ENCODE data around the gene MS4A10.

The MS4A10 gene

GRCh38 chr11:60785806-60786361 lies 751 bp downstream of the MS4A10 start:
- H3K27ac ChIP-seq (ENCODE audit: low read depth, low read length) = no peak overlapping the region
- H3K4me3 ChIP-seq (ENCODE audit: low read depth, low read length) = no peak overlapping the region
- peaks cover 10% of the 10 kb centered on the region; the same call in 1 of the 2 replicates for H3K27me3 ChIP-seq (ENCODE audit: insufficient read depth, low read length)
- H3K36me3 ChIP-seq (ENCODE audit: insufficient read depth, low read length) = no peaks in the 10 kb centered on the region
- peaks cover 21% of the 10 kb centered on the region for H3K4me1 ChIP-seq (ENCODE audit: control insufficient read depth, insufficient read depth, low read length, unreplicated experiment)
- H3K79me2 ChIP-seq (ENCODE audit: control insufficient read depth, insufficient read depth, low read length, unreplicated experiment) = no peaks in the 10 kb centered on the region
- no peak overlapping the region for H2AFZ ChIP-seq (ENCODE audit: low read length, unreplicated experiment)

- no peaks in the 10 kb centered on the region for H3K36me3 ChIP-seq (ENCODE audit: insufficient read depth, low read length)
- H3K27ac ChIP-seq (ENCODE audit: low read depth, low read length) = peak overlapping the region; percentile 67; the same call in 1 of the 2 replicates
These were observed 1.9 kb downstream of the MS4A10 start for GRCh38 chr11:60786811-60787567.

GRCh38 chr11:60788401-60789125 lies 3.4 kb downstream of the MS4A10 start:
- Histone ChIP-seq H3K4me3 (ENCODE audit: low read depth, low read length) (no peak overlapping the region), H3K27me3 (ENCODE audit: insufficient read depth, low read length) (peaks cover 23% of the 10 kb centered on the region), H3K36me3 (ENCODE audit: insufficient read depth, low read length) (no peaks in the 10 kb centered on the region), H2AFZ (ENCODE audit: low read length, unreplicated experiment) (no peak overlapping the region), H3K4me1 (ENCODE audit: control insufficient read depth, insufficient read depth, low read length, unreplicated experiment) (peaks cover 21% of the 10 kb centered on the region), H3K79me2 (ENCODE audit: control insufficient read depth, insufficient read depth, low read length, unreplicated experiment) (no peaks in the 10 kb centered on the region), H3K27ac (ENCODE audit: low read depth, low read length) (no peak overlapping the region)

More at GRCh38 chr11:60786811-60787567, 1.9 kb downstream of the MS4A10 start:
- Histone ChIP-seq H3K4me3 (ENCODE audit: low read depth, low read length) (no peak overlapping the region), H3K4me1 (ENCODE audit: control insufficient read depth, insufficient read depth, low read length, unreplicated experiment) (peaks cover 21% of the 10 kb centered on the region), H3K27me3 (ENCODE audit: insufficient read depth, low read length) (peaks cover 9% of the 10 kb centered on the region), H3K79me2 (ENCODE audit: control insufficient read depth, insufficient read depth, low read length, unreplicated experiment) (no peaks in the 10 kb centered on the region), H2AFZ (ENCODE audit: low read length, unreplicated experiment) (no peak overlapping the region)

DNA sequence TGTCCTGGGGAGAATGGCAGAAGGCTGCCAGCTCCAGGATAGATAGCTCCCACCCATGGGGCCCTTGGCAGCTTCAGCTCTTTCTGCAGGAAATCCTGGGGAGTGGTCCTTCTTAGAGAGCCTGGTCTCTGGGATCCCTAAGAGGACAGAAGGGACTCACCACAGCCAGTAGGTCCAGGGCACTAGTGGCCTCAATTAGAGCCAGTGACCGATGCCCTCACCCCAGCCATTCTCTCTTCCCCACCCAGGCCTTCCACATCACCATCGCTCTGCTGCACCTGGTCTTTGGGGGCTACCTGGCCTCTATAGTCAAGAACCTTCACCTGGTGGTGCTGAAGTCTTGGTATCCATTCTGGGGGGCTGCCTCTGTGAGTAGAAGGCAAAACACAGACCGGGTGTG lies 5.6 kb downstream of the MS4A10 start:
- Histone ChIP-seq H3K4me3 (ENCODE audit: low read depth, low read length) (no peak overlapping the region), H3K27me3 (ENCODE audit: insufficient read depth, low read length) (peaks cover 32% of the 10 kb centered on the region), H3K79me2 (ENCODE audit: control insufficient read depth, insufficient read depth, low read length, unreplicated experiment) (no peaks in the 10 kb centered on the region), H2AFZ (ENCODE audit: low read length, unreplicated experiment) (no peak overlapping the region), H3K4me1 (ENCODE audit: control insufficient read depth, insufficient read depth, low read length, unreplicated experiment) (peaks cover 20% of the 10 kb centered on the region), H3K27ac (ENCODE audit: low read depth, low read length) (no peak overlapping the region), H3K36me3 (ENCODE audit: insufficient read depth, low read length) (no peaks in the 10 kb centered on the region)

GRCh38 chr11:60791153-60791933 lies 6.2 kb downstream of the MS4A10 start:
- H3K4me3 ChIP-seq (ENCODE audit: low read depth, low read length) = no peak overlapping the region
- H3K27me3 ChIP-seq (ENCODE audit: insufficient read depth, low read length) = peaks cover 32% of the 10 kb centered on the region

GRCh38 chr11:60792521-60792920 lies 7.4 kb downstream of the MS4A10 start:
- H2AFZ ChIP-seq (ENCODE audit: low read length, unreplicated experiment) = no peak overlapping the region
- H3K27me3 ChIP-seq (ENCODE audit: insufficient read depth, low read length) = peaks cover 35% of the 10 kb centered on the region
- no peak overlapping the region for H3K4me3 ChIP-seq (ENCODE audit: low read depth, low read length)
- peaks cover 2% of the 10 kb centered on the region for H3K4me1 ChIP-seq (ENCODE audit: control insufficient read depth, insufficient read depth, low read length, unreplicated experiment)
- H3K27ac ChIP-seq (ENCODE audit: low read depth, low read length) = no peak overlapping the region
- no peaks in the 10 kb centered on the region for H3K36me3 ChIP-seq (ENCODE audit: insufficient read depth, low read length)
- H3K79me2 ChIP-seq (ENCODE audit: control insufficient read depth, insufficient read depth, low read length, unreplicated experiment) = no peaks in the 10 kb centered on the region

More at GRCh38 chr11:60791153-60791933, 6.2 kb downstream of the MS4A10 start:
- H3K36me3 ChIP-seq (ENCODE audit: insufficient read depth, low read length) = no peaks in the 10 kb centered on the region
- no peaks in the 10 kb centered on the region for H3K79me2 ChIP-seq (ENCODE audit: control insufficient read depth, insufficient read depth, low read length, unreplicated experiment)
- peaks cover 13% of the 10 kb centered on the region for H3K4me1 ChIP-seq (ENCODE audit: control insufficient read depth, insufficient read depth, low read length, unreplicated experiment)
- no peak overlapping the region for H2AFZ ChIP-seq (ENCODE audit: low read length, unreplicated experiment)
- H3K27ac ChIP-seq (ENCODE audit: low read depth, low read length) = no peak overlapping the region

DNA sequence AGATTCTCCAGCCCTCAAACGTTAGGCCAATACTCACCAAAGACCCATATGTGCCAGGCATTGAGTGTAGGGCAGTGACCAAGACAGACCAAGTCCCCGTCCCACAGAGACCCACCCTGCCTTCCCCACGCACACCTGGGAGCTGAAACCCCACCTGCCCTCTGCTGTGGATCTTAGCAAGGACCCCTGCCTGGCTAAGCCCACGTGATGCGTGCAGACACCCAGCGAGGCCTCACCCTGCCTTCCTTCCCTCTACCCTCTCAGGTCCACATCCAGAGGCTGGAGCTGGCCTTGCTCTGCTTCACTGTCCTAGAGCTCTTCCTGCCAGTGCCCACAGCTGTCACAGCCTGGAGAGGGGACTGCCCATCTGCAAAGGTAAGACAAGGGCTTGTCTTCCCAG lies 10.2 kb downstream of the MS4A10 start:
- Histone ChIP-seq H3K4me1 (ENCODE audit: control insufficient read depth, insufficient read depth, low read length, unreplicated experiment) (no peaks in the 10 kb centered on the region), H3K27ac (ENCODE audit: low read depth, low read length) (no peak overlapping the region), H3K27me3 (ENCODE audit: insufficient read depth, low read length) (peaks cover 60% of the 10 kb centered on the region), H3K4me3 (ENCODE audit: low read depth, low read length) (no peak overlapping the region), H2AFZ (ENCODE audit: low read length, unreplicated experiment) (no peak overlapping the region), H3K36me3 (ENCODE audit: insufficient read depth, low read length) (no peaks in the 10 kb centered on the region), H3K79me2 (ENCODE audit: control insufficient read depth, insufficient read depth, low read length, unreplicated experiment) (no peaks in the 10 kb centered on the region)

GRCh38 chr11:60797846-60798630 lies 12.9 kb downstream of the MS4A10 start:
- Histone ChIP-seq H3K79me2 (ENCODE audit: control insufficient read depth, insufficient read depth, low read length, unreplicated experiment) (no peaks in the 10 kb centered on the region), H3K4me1 (ENCODE audit: control insufficient read depth, insufficient read depth, low read length, unreplicated experiment) (no peaks in the 10 kb centered on the region), H3K27me3 (ENCODE audit: insufficient read depth, low read length) (peaks cover 61% of the 10 kb centered on the region), H3K36me3 (ENCODE audit: insufficient read depth, low read length) (no peaks in the 10 kb centered on the region), H3K27ac (ENCODE audit: low read depth, low read length) (no peak overlapping the region), H3K4me3 (ENCODE audit: low read depth, low read length) (no peak overlapping the region), H2AFZ (ENCODE audit: low read length, unreplicated experiment) (no peak overlapping the region)

DNA sequence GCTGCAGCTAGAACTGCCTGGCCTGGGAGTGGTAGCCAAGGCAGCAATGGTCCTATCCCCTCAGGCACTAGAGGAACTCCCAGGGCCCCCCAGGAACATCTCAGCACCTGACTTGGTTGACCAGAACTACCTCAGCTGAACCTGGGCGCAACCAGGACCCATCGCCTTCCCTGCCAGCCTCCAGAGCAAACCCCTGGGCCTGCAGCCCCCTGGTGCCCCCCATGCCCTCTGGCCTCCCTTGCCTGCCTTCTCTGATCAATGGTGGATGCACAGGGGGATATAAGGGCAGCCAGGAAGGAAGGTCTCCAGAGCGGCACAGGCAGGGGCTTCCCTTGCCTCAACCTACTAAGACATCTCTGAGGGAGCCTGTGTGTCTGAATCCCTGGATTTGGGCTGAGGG lies 13.5 kb downstream of the MS4A10 start:
- no peak overlapping the region for H3K27ac ChIP-seq (ENCODE audit: low read depth, low read length)
- H3K4me3 ChIP-seq (ENCODE audit: low read depth, low read length) = no peak overlapping the region
- H3K36me3 ChIP-seq (ENCODE audit: insufficient read depth, low read length) = no peaks in the 10 kb centered on the region
- no peak overlapping the region for H2AFZ ChIP-seq (ENCODE audit: low read length, unreplicated experiment)
- no peaks in the 10 kb centered on the region for H3K79me2 ChIP-seq (ENCODE audit: control insufficient read depth, insufficient read depth, low read length, unreplicated experiment)
- no peaks in the 10 kb centered on the region for H3K4me1 ChIP-seq (ENCODE audit: control insufficient read depth, insufficient read depth, low read length, unreplicated experiment)
- peaks cover 60% of the 10 kb centered on the region for H3K27me3 ChIP-seq (ENCODE audit: insufficient read depth, low read length)

- H3K27me3 ChIP-seq (ENCODE audit: insufficient read depth, low read length) = peaks cover 58% of the 10 kb centered on the region
- no peaks in the 10 kb centered on the region for H3K36me3 ChIP-seq (ENCODE audit: insufficient read depth, low read length)
- no peaks in the 10 kb centered on the region for H3K4me1 ChIP-seq (ENCODE audit: control insufficient read depth, insufficient read depth, low read length, unreplicated experiment)
- no peak overlapping the region for H3K27ac ChIP-seq (ENCODE audit: low read depth, low read length)
- H2AFZ ChIP-seq (ENCODE audit: low read length, unreplicated experiment) = no peak overlapping the region
- no peak overlapping the region for H3K4me3 ChIP-seq (ENCODE audit: low read depth, low read length)
- no peaks in the 10 kb centered on the region for H3K79me2 ChIP-seq (ENCODE audit: control insufficient read depth, insufficient read depth, low read length, unreplicated experiment)
These were observed 16.1 kb downstream of the MS4A10 start for GRCh38 chr11:60801194-60801593.
